HUES48 (cell line): ENCODE results near the gene PCBP4.

Source experiments
- H3K27ac ChIP-seq: one replicate; pipeline ENCODE4 v1.7.0; 2013; ENCODE audit warnings: low read depth, low read length, inconsistent platforms
- H3K27me3 ChIP-seq: 2 replicates; pipeline ENCODE4 v1.6.1; 2013; ENCODE audit warnings: mild to moderate bottlenecking, low read length; ENCODE audit not compliant: control insufficient read depth, insufficient read depth
- H3K36me3 ChIP-seq: 2 replicates; pipeline ENCODE4 v1.6.1; 2013; ENCODE audit warnings: low read length; ENCODE audit not compliant: control insufficient read depth, insufficient read depth
- H3K4me1 ChIP-seq: 2 replicates; pipeline ENCODE4 v1.6.1; 2013; ENCODE audit warnings: mild to moderate bottlenecking, low read length; ENCODE audit not compliant: control insufficient read depth, insufficient read depth
- H3K4me3 ChIP-seq: 2 replicates; pipeline ENCODE4 v1.5.1; 2013; ENCODE audit warnings: mild to moderate bottlenecking, low read depth, low read length
- H3K9ac ChIP-seq: 2 replicates; pipeline ENCODE4 v1.6.1; 2013; ENCODE audit warnings: mild to moderate bottlenecking, low read depth, low read length, moderate library complexity
- H3K9me3 ChIP-seq: 2 replicates; pipeline ENCODE4 v1.6.1; 2013; ENCODE audit warnings: low read length; ENCODE audit not compliant: control insufficient read depth, insufficient read depth

PCBP4 gene

GRCh38 chr3:52004906-52005395, 37.7 kb upstream of the PCBP4 start:
- H3K27ac ChIP-seq, result peak overlapping the region; percentile 87
- no peak overlapping the region for H3K9ac ChIP-seq

GRCh38 chr3:52004163-52004787, 37.0 kb upstream of the PCBP4 start:
- no peaks in the 10 kb centered on the region for H3K36me3 ChIP-seq

More at GRCh38 chr3:52004906-52005395, 37.7 kb upstream of the PCBP4 start:
- Histone ChIP-seq H3K36me3 (no peaks in the 10 kb centered on the region), H3K4me3 (no peak overlapping the region), H3K9me3 (no peaks in the 10 kb centered on the region), H3K4me1 (peaks cover 26% of the 10 kb centered on the region), H3K27me3 (no peaks in the 10 kb centered on the region)

GRCh38 chr3:52002748-52003147, 35.5 kb upstream of the PCBP4 start:
- H3K4me1 ChIP-seq, result peaks cover 30% of the 10 kb centered on the region
- H3K27ac ChIP-seq, result no peak overlapping the region
- H3K27me3 ChIP-seq, result no peaks in the 10 kb centered on the region
- H3K9ac ChIP-seq, result no peak overlapping the region
- no peak overlapping the region for H3K4me3 ChIP-seq
- no peaks in the 10 kb centered on the region for H3K9me3 ChIP-seq
- no peaks in the 10 kb centered on the region for H3K36me3 ChIP-seq

More at GRCh38 chr3:52004163-52004787, 37.0 kb upstream of the PCBP4 start:
- H3K27me3 ChIP-seq, result no peaks in the 10 kb centered on the region
- H3K4me1 ChIP-seq, result peaks cover 26% of the 10 kb centered on the region
- H3K9me3 ChIP-seq, result no peaks in the 10 kb centered on the region
- H3K4me3 ChIP-seq, result no peak overlapping the region
- H3K27ac ChIP-seq, result no peak overlapping the region
- no peak overlapping the region for H3K9ac ChIP-seq

GRCh38 chr3:52001443-52001974, 34.3 kb upstream of the PCBP4 start:
- Histone ChIP-seq H3K36me3 (no peaks in the 10 kb centered on the region), H3K27ac (no peak overlapping the region), H3K9ac (no peak overlapping the region), H3K9me3 (no peaks in the 10 kb centered on the region), H3K27me3 (no peaks in the 10 kb centered on the region), H3K4me3 (no peak overlapping the region), H3K4me1 (peaks cover 30% of the 10 kb centered on the region)

GRCh38 chr3:51999846-52000245, 32.6 kb upstream of the PCBP4 start:
- no peak overlapping the region for H3K4me3 ChIP-seq
- H3K9ac ChIP-seq, result no peak overlapping the region
- H3K4me1 ChIP-seq, result peaks cover 15% of the 10 kb centered on the region

GRCh38 chr3:51998774-51999173, 31.5 kb upstream of the PCBP4 start:
- Histone ChIP-seq H3K36me3 (peaks cover 14% of the 10 kb centered on the region), H3K27ac (no peak overlapping the region), H3K9ac (no peak overlapping the region), H3K4me3 (no peak overlapping the region), H3K27me3 (no peaks in the 10 kb centered on the region), H3K9me3 (no peaks in the 10 kb centered on the region), H3K4me1 (peaks cover 23% of the 10 kb centered on the region)

More at GRCh38 chr3:51999846-52000245, 32.6 kb upstream of the PCBP4 start:
- Histone ChIP-seq H3K9me3 (no peaks in the 10 kb centered on the region), H3K36me3 (peaks cover 3% of the 10 kb centered on the region), H3K27me3 (no peaks in the 10 kb centered on the region), H3K27ac (no peak overlapping the region)

GRCh38 chr3:51997935-51998596, 30.8 kb upstream of the PCBP4 start:
- no peaks in the 10 kb centered on the region for H3K9me3 ChIP-seq
- H3K4me1 ChIP-seq, result peaks cover 23% of the 10 kb centered on the region
- no peaks in the 10 kb centered on the region for H3K27me3 ChIP-seq
- no peak overlapping the region for H3K9ac ChIP-seq
- no peak overlapping the region for H3K4me3 ChIP-seq
- peaks cover 20% of the 10 kb centered on the region for H3K36me3 ChIP-seq
- H3K27ac ChIP-seq, result no peak overlapping the region

GRCh38 chr3:51997172-51997571, 29.9 kb upstream of the PCBP4 start:
- no peak overlapping the region for H3K4me3 ChIP-seq
- H3K9me3 ChIP-seq, result no peaks in the 10 kb centered on the region
- H3K27me3 ChIP-seq, result no peaks in the 10 kb centered on the region
- peaks cover 29% of the 10 kb centered on the region for H3K36me3 ChIP-seq
- no peak overlapping the region for H3K9ac ChIP-seq
- H3K27ac ChIP-seq, result no peak overlapping the region
- peaks cover 17% of the 10 kb centered on the region for H3K4me1 ChIP-seq

- Histone ChIP-seq H3K9me3 (no peaks in the 10 kb centered on the region), H3K36me3 (peaks cover 35% of the 10 kb centered on the region), H3K4me1 (peaks cover 17% of the 10 kb centered on the region), H3K27me3 (no peaks in the 10 kb centered on the region), H3K4me3 (peak within 1 kb of the TSS; percentile 93), H3K27ac (peak within 1 kb of the TSS; percentile 93), H3K9ac (peak within 1 kb of the TSS; percentile 98)
Measured at GRCh38 chr3:51995346-51996163, 28.3 kb upstream of the PCBP4 start, which contains the start of gene RPL29. TSS of gene RPL29 (minus strand) at chr3:51995895. CDS start at chr3:51995461, 434 bp downstream.

- Histone ChIP-seq H3K36me3 (peaks cover 35% of the 10 kb centered on the region), H3K4me1 (peaks cover 17% of the 10 kb centered on the region), H3K9ac (peak overlapping the region; percentile 98; the same call in 1 of the 2 replicates), H3K4me3 (peak overlapping the region; percentile 93), H3K27me3 (no peaks in the 10 kb centered on the region), H3K9me3 (no peaks in the 10 kb centered on the region), H3K27ac (peak overlapping the region; percentile 93)
Measured at GRCh38 chr3:51994530-51994929, 27.3 kb upstream of the PCBP4 start.
